Spinal cord (tissue), 10 donors: ENCODE data around the gene CRAMP1. TPM values are rescaled to one million over a fixed set of nuclear protein-coding genes. Genes with fewer than 3 reads are reported as not detected.

Experiments
- DNase-seq, 6 donors: peaks; one replicate each; pipeline versions ENCODE4 v3.0.0 to v3.0.0-alpha.2; 2013 to 2015; ENCODE audit warnings: low spot score in 6 of 6, low read depth in 4 of 6
- H3K27ac ChIP-seq: one replicate; pipeline ENCODE4 v1.5.1; 2013; ENCODE audit warnings: low read depth, low read length, control low read depth
- H3K27me3 ChIP-seq: one replicate; pipeline ENCODE4 v1.6.1; 2013; ENCODE audit warnings: low read length; ENCODE audit not compliant: control insufficient read depth, insufficient read depth
- H3K36me3 ChIP-seq: one replicate; pipeline ENCODE4 v1.6.1; 2013; ENCODE audit warnings: low read length; ENCODE audit not compliant: control insufficient read depth, insufficient read depth
- H3K4me1 ChIP-seq: one replicate; pipeline ENCODE4 v1.6.1; 2013; ENCODE audit warnings: low read length; ENCODE audit not compliant: control insufficient read depth, insufficient read depth
- H3K4me3 ChIP-seq: one replicate; pipeline ENCODE4 v1.5.1; 2013; ENCODE audit warnings: low read depth, low read length, control low read depth
- H3K9me3 ChIP-seq: one replicate; pipeline ENCODE4 v1.6.1; 2013; ENCODE audit warnings: low read length; ENCODE audit not compliant: control insufficient read depth, insufficient read depth
- WGBS: methylation state at CpG from one replicate; pipeline ENCODE4 v1.1.5; 2013; ENCODE audit warnings: missing lambda C conversion rate; ENCODE audit not compliant: insufficient coverage; 5-methylcytosine and 5-hydroxymethylcytosine counted together
- polyA plus RNA-seq, 2 donors: library from polyadenylated mRNA; unstranded; fragments of 120-200 nt; gene quantifications; one replicate each; pipeline ENCODE4 v1.2.1, GENCODE V29; 2013; ENCODE audit not compliant: insufficient read length in 2 of 2
- total RNA-seq, 2 donors: library from RNA; depleted of rRNA in 1 of 2; stranded (reverse); fragments of 120-200 nt in 1 of 2; fragments of >200 nt in 1 of 2; gene quantifications; one replicate each; pipeline versions ENCODE4 v1.2.3 to v1.2.4, GENCODE V29; 2013 to 2014
- donor health status: healthy.

Gene CRAMP1
- total and polyA plus RNA-seq, 4 donors = 7.9 to 24.4 (median 17.8) TPM

DNA sequence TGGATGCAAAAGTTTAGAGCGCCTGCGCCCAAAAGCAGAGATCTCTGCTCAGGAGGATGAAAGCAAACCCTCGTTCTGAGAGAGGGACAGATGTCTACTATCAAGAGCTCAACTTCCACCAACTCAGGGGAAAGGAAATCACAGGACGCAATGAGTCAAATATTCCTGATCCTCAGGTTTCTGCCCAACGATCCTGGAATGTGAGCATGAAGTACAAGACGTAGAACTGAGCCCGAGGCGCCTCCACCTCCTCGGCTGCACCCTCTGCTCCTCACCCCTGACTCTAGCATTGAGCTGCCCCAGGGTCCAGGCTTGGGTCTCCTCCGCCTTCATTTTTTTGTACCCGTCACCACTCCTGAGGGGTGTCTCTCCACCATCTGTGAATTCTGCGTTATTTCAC is 15.6 kb upstream of the CRAMP1 start:
- Histone ChIP-seq H3K27ac (no peak overlapping the region), H3K27me3 (no peaks in the 10 kb centered on the region), H3K4me3 (no peak overlapping the region), H3K9me3 (no peaks in the 10 kb centered on the region), H3K36me3 (peaks cover 58% of the 10 kb centered on the region), H3K4me1 (no peaks in the 10 kb centered on the region)
- 93% methylated on average over 8 of the region's 12 CpGs for WGBS
- DNase-seq = no peak

- WGBS = 95% methylated on average over 12 of the region's 13 CpGs
- H3K4me1 ChIP-seq = no peaks in the 10 kb centered on the region
- H3K9me3 ChIP-seq = no peaks in the 10 kb centered on the region
- no peak overlapping the region for H3K4me3 ChIP-seq
- peaks cover 56% of the 10 kb centered on the region for H3K36me3 ChIP-seq
- H3K27ac ChIP-seq = no peak overlapping the region
- DNase-seq = no peak
- H3K27me3 ChIP-seq = no peaks in the 10 kb centered on the region
Observed at GRCh38 chr16:1597154-1597553, 15.0 kb upstream of the CRAMP1 start.

DNA sequence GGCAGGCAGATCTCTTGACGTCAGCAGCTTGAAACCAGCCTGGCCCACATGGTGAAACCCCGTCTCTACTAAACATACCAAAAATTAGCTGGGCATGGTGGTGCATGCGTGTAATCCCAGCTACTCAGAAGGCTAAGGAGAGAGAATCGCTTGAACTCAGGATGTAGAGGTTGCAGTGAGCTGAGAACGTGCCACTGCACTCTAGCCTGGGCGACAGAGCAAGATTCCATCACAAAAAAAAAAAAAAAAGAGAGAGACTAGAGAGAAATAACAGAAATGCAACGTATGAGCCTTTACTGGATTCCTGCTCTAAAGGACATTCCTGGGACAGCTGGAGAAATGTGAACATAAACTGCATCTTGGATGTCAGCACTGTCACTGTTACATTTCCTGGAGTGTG is 11.1 kb upstream of the CRAMP1 start:
- DNase-seq = no peak
- Histone ChIP-seq H3K4me1 (no peaks in the 10 kb centered on the region), H3K4me3 (no peak overlapping the region), H3K27ac (no peak overlapping the region), H3K36me3 (peaks cover 63% of the 10 kb centered on the region), H3K27me3 (no peaks in the 10 kb centered on the region), H3K9me3 (no peaks in the 10 kb centered on the region)
- WGBS = 97% methylated on average over 4 of the region's 7 CpGs

- no peak for DNase-seq
- Histone ChIP-seq H3K27ac (no peak overlapping the region), H3K36me3 (peaks cover 67% of the 10 kb centered on the region), H3K4me3 (no peak overlapping the region), H3K27me3 (no peaks in the 10 kb centered on the region), H3K9me3 (no peaks in the 10 kb centered on the region), H3K4me1 (no peaks in the 10 kb centered on the region)
- WGBS = 85% methylated on average over 2 of the region's 6 CpGs
Observed at GRCh38 chr16:1601489-1601888, 10.7 kb upstream of the CRAMP1 start.

GRCh38 chr16:1602285-1602684 is 9.9 kb upstream of the CRAMP1 start:
- no peaks in the 10 kb centered on the region for H3K9me3 ChIP-seq
- H3K27ac ChIP-seq = no peak overlapping the region
- no peaks in the 10 kb centered on the region for H3K27me3 ChIP-seq
- H3K4me1 ChIP-seq = no peaks in the 10 kb centered on the region
- H3K36me3 ChIP-seq = peaks cover 70% of the 10 kb centered on the region
- H3K4me3 ChIP-seq = no peak overlapping the region
- no peak for DNase-seq
- 97% methylated on average over 17 of the region's 20 CpGs for WGBS

GRCh38 chr16:1606774-1607173 is 5.4 kb upstream of the CRAMP1 start:
- Histone ChIP-seq H3K9me3 (no peaks in the 10 kb centered on the region), H3K4me1 (peaks cover 15% of the 10 kb centered on the region), H3K4me3 (no peak overlapping the region), H3K27me3 (no peaks in the 10 kb centered on the region), H3K36me3 (peaks cover 51% of the 10 kb centered on the region), H3K27ac (no peak overlapping the region)
- WGBS = 96% methylated on average over 10 of the region's 10 CpGs
- no peak for DNase-seq

GRCh38 chr16:1607971-1608370 is 4.2 kb upstream of the CRAMP1 start:
- Histone ChIP-seq H3K27me3 (no peaks in the 10 kb centered on the region), H3K27ac (no peak overlapping the region), H3K36me3 (peaks cover 41% of the 10 kb centered on the region), H3K4me3 (no peak overlapping the region), H3K9me3 (no peaks in the 10 kb centered on the region), H3K4me1 (peaks cover 20% of the 10 kb centered on the region)
- no peak for DNase-seq
- 100% methylated on average over 1 of the region's 6 CpGs for WGBS

DNA sequence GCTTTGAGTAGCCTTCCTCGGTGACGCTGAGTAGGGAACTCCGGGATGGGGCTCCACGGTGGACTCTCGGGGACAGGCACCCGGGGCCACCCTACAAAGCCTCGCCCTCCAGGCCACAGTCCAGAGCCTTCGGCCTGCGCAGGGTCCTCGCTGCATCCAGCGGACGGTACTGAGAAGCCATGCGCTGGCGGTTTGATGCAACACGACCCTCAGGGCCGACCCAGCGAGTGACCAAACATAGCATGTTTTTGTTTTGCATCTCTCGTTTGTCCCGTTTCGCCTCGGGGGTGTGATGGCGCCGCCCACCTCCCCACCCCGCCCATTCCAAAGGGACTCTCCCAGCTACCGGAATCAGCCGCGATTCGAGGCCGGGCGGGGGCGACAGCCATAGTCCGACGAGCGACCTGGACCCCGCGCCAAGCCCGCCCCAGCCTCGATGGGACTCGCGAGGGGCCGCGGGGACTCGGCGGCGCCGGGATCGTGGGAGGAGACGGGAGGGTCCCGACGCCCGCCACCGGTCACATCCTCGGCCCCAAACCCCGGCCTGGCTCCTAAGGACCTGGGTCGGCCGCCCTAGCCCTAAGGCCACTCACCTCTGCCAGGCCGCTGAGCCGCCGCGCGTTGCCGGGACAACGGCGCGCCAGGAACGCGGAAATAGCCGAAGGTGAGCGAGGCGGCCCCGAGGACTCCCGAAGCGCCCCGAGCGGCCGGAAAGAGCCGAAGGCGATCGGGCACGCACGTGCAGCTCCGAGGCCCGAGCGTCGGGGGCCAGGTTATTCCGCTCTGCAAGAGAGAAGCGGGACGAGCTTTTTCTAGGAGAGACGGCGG is 1.9 kb upstream of the CRAMP1 start:
- WGBS = under 1% methylated on average over 90 of the region's 90 CpGs
- Histone ChIP-seq H3K27ac (peak overlapping the region; percentile 86), H3K27me3 (no peaks in the 10 kb centered on the region), H3K9me3 (no peaks in the 10 kb centered on the region), H3K36me3 (peaks cover 20% of the 10 kb centered on the region), H3K4me3 (peak overlapping the region; percentile 72), H3K4me1 (peaks cover 35% of the 10 kb centered on the region)
- DNase-seq = peak; percentile 75 to 96 (median 84)

DNA sequence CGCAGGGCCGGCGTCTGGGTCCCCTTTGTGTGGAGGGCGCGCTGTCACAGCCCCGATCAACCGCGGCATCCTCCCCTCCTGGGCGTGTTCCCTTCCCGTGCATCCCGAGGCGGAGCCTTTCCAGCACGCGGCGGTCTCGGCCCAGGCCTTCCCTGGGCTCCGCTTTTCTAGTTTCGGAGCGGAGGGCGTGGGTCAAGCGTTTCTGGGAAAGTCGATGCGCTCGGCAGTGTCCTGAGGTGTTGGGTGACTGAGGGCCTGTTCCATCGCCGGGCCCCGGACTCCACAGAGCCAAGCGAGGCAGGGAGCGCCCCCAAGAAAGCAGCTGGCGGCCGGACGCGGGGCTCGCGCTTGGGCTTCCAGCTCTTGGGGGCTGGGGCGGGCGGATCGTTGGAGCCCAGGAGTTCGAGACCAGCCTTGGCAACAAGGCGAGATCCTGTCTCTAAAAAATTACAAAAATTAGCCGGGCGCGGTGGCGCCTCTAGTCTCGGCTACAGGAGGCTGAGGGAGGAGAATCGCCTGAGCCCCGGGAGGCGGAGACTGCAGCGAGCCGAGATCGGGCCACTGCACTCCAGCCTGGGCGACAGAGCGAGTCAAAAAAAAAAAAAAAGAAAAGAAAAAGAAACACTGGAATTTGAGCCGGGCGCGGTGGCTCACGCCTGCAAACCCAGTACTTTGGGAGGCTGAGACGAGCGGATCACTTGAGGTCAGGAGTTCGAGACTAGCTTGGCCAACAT is 1.1 kb upstream of the CRAMP1 start:
- Histone ChIP-seq H3K27ac (peak overlapping the region; percentile 86), H3K4me3 (peak overlapping the region; percentile 72), H3K27me3 (no peaks in the 10 kb centered on the region), H3K36me3 (peaks cover 13% of the 10 kb centered on the region), H3K9me3 (no peaks in the 10 kb centered on the region), H3K4me1 (peaks cover 40% of the 10 kb centered on the region)
- DNase-seq = no peak
- 3% methylated on average over 60 of the region's 60 CpGs for WGBS
